HS-5 (cell line): ENCODE results near the gene COX6A2.
"Not testable (repeated sequence)": the region's sequence is repeated elsewhere in the genome, so short reads cannot be mapped to it uniquely, and the experiment has no call there.

ENCODE experiments used
- DNase-seq: peaks from one replicate; pipeline ENCODE4 v3.0.0-alpha.2; 2012; ENCODE audit warnings: low read depth

The COX6A2 gene

DNA sequence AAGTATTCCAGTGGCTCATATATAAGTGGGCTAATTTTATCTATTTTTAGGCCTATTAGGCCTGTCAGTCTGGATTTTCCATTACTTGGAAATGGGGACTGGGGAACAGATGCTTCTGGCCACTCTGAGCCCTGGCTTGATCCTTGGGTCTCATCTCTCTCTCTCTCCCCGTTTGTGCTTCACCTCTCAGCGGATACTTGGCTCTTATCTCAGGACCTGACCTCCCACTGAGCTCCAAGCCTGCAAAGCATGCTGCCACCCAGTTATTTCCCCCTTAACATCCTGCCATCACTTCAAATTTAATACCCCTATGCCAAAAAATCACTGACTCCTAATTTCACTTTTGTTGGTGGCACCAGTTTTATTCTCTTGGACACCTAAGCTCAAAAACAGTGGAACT, 10.3 kb upstream of the COX6A2 start:
- no peak for DNase-seq

- DNase-seq: no peak
Observed at GRCh38 chr16:31436221-31437045, 8.3 kb upstream of the COX6A2 start.

DNA sequence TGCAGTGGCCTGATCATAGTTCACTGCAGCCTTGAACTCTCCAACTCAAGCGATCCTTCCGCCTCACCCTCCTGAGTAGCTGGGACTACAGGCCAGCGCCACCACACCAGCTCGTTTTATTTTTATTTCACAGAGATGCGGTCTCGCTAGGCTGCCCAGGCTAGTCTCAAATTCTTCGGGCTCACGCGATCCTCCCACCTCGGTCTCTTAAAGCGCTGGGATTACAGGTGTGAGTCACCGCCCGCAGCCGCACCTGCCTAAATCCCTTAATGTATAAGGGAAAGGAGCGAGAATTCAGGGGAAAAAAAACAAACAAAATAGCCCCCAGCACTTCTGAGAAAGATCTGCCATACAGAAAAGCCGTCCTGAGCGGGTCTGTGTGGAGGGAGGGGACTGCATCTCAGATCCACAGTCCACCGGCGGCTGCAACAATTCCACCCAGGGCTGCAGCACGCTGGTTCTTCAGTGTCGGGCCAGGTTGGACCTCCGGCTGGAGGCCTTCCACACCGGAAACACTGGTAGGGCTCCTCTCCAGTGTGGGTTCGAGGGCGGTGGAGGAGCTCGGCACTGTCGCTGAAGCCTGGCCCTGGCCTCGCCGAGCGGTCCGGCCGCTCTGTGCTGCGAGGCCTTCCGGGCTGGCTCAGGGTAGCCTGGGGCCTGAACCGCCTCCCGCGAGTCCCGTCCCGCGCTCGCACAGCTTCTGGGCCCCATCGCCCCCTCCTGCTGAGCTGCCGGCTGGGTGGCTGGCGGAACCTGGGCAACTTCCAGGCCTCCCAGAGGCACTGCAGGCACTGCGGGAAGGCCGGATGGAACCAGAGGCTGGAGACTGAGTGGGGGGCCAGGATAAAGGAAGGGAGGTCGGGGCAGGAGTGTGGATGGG, 7.4 kb upstream of the COX6A2 start:
- no peak for DNase-seq

DNA sequence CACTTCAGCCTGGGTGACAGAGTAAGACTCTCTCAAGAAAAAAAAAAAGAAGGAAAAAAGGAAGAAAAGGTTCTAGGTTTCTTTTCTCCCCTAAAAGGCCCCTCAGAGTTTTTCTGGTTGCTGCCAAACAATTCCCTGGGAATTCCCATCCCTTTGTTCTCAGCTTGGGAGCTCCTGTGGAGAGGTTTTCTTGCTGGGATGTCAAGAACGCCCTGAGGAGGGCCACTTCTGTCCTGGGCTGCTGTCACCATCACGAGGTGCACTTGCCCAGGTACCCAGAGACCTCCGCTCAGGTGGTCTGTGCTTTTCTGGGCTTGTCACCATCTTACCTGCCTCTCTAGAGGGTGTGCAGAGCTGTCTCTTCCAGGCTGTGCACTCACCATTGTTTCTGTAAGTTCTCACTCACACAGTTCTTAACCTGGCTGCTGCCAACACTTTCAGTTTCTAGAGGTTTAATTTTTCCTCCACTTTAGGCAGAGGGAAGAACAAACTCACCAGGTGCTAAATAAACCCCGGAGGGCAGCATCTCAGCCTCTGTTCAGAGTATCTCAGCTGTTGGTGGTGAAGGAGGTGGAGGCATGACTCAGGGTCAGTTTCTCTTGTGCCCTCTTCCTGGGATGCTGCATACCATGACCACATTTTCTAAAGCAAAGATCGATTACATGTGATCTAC, 2.4 kb upstream of the COX6A2 start:
- no peak for DNase-seq

DNA sequence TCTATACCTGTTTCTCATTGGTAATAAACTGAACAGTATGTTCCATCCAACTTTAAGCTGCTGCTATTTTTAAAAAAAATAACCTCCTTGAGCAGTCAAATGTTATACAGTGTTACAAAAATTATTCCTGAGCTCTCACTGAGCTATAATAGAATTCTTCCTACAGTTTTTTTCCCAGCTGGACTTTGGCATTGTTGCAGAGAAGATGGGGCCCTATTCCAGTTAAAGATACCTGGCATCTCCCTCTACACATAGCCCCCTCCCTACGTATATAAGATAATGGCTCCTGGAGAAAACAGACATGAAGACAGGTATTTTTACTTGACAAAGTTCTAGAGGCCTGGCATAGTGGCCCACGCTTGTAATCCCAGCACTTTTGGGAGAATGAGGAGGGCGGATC, 1.6 kb upstream of the COX6A2 start:
- DNase-seq: no peak

DNA sequence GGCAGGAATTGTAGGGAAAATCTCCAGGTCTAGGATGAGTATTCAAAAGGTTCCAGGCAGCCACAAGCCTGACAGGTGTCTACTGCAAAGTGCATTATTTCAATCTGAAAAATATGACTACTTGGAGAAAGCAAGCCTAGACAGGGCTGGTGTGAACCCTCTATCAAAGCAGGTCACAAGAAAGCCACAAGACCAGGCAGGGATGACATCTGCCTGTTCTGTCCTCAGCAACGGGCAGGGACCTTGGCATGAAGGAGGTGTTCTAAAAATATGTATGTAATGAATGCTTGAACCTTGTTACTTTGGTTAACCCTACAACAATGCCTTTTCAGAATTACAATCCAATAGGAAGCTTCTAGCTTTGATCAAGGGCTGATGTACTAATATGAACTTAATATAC, 1.2 kb upstream of the COX6A2 start:
- DNase-seq: no peak

GRCh38 chr16:31428638-31429247, 583 bp upstream of the COX6A2 start:
- no peak for DNase-seq

DNA sequence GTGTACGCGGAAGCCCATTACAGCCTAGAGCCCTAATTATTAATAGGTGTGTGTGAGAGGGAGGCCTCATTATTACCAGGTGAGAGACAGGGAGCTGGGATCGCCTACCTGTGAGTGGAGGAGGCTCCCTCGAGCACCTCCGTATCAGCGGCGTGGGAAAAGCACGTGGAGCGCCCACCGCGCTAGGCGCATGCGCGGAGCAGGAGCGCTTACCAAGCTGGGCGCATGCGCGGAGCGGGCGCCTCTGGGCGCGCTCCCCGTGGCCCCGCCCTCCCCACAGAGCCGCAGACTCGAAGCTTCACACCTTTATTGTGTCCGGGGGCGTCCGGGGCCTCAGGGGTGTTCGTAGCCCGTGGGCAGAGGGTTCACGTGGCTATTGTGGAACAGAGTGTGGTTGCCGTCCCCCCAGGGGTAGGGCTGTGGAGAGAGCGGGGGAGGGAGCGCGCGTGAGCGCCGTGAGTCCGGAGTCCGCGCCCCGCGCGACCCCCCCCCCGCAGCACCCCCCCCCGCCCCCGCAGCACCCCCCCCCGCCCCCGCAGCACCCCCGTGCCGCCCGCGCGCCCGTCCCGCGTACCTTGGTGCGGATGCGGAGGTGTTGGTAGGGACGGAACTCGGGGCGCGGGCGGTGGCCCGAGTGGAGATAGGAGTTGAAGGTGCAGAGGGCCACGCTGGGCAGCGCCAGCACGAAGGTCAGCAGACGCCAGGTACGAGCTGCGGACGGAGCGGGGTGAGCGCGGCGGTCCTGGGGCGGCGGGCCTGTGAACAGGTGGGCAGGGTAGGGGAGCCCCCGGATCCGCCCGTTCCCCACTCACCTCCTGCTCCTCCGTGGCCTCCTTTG, 500 bp downstream of the COX6A2 start:
- DNase-seq: no peak

GRCh38 chr16:31423801-31424200, 4.4 kb downstream of the COX6A2 start:
- DNase-seq: no peak

DNA sequence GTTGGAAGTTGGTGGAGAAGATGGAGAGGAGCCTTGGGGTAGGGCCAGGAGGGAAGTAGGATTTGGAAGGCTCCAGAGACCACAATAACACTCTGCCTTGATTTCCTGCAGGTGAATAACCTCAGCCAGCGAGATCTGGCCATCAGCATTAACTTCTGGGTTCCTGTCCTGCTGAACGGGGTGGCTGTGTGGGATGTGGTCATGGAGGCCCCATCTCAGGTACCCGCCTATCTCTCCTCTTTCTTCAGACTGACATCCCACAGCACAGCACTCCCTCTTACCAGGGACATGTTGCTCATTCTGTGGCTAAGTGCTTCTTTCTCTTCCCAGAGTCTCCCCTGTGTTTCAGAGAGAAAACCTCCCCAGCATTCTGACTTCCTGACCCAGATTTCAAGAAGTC, 4.9 kb downstream of the COX6A2 start:
- no peak for DNase-seq

DNA sequence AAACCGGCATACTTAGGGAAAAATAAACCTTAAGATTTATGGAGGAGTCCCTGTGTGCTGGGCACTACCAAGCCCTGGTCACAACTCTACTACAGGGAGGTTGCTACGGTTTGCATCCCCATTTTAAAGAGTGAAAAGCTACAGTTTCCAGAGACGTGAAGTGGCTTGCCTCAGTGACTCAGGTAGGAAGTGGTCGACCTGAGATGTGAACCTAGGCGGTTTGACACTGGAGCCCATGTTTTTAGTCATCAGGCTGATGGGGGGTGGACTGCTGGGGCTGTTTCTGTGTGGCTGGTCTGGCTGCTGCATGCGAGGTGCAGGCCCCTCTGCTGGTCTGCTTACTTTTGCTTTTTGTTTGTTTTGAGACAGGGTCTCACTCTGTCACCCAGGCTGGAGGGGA, 6.6 kb downstream of the COX6A2 start:
- no peak for DNase-seq

DNA sequence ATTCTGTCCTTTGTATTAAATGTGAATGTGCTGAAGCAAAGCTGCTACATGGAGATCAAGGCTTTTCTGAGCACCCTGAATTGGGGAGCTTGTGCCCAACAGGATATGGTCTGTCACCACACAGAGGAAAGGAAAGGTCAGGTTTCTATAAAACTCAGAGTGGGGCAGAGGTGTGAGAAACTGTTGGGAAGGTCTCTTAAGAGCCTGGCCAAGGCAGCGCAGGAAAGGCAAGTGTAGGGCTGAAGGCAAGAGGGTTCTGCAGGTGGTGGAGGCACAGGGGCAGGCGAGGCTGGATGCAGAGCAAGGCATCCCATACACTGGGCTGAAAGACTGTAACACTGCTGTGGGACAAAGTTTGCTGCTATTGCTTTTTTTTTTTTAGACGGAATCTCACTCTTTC, 8.1 kb downstream of the COX6A2 start:
- DNase-seq: no peak

GRCh38 chr16:31417916-31418315, 10.2 kb downstream of the COX6A2 start:
- no peak for DNase-seq

DNA sequence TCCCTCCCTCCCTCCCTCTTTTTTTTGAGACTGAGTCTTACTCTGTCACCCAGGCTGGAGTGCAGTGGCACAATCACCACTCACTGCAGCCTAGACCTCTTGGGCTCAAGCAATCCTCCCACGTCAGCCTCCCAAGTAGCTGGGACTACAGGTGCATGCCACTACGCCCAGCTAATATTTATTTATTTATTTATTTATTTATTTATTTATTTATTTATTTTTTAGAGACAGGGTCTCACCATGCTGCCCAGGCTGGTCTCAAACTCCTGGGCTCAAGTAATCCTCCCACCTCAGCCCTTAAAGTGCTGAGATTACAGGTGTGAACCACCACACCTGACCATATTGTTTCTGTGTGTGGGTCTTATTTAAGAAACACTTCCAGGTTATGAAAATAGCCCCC, 11.1 kb downstream of the COX6A2 start:
- not testable (repeated sequence) for DNase-seq

GRCh38 chr16:31416371-31416770, 11.8 kb downstream of the COX6A2 start:
- DNase-seq: no peak

DNA sequence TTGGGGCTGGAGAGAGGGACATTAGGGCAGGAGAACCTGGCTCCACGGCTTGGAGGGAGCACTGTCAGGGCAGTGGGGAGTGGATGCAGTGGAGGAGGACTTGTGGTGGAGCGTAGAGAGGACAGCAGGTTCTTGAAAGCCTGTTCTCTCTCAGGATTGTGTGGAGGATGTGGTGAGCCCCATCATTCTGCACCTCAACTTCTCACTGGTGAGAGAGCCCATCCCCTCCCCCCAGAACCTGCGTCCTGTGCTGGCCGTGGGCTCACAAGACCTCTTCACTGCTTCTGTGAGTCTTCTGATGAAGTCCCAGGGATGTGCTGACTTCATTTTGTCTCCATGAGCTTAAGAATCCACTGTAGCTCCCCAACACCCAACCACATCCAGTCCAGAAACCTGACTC, 13.5 kb downstream of the COX6A2 start:
- DNase-seq: no peak

DNA sequence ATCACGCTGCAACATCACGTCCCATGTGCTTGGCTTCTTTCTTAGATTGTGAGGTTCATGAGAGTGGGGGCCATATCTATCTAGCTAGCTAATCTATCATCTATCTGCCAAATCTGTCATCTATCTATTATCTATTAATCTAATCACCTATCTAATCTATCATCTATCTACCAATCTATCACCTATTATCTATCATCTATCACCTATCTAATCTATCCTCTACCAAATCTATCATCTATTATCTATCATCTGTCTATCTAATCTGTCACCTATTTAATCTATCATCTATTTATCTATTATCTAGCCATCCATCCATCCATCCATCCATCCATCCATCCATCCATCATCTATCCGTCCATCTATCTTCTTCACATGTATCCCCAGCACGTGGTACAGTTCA, 14.2 kb downstream of the COX6A2 start:
- no peak for DNase-seq

GRCh38 chr16:31413381-31413780, 14.8 kb downstream of the COX6A2 start:
- no peak for DNase-seq

- no peak for DNase-seq
Observed at GRCh38 chr16:31412750-31413149, 15.4 kb downstream of the COX6A2 start.

- DNase-seq: no peak
Observed at GRCh38 chr16:31411024-31411844, 16.9 kb downstream of the COX6A2 start.

- DNase-seq: no peak
Observed at GRCh38 chr16:31410082-31410481, 18.1 kb downstream of the COX6A2 start.
